ENCODE measurements around the gene LARP6. TPM values are rescaled to one million over a fixed set of nuclear protein-coding genes. Genes with fewer than 3 reads are reported as not detected.
A peak's percentile ranks its signal among the peaks of the same experiment; 100 is the strongest.

Gene LARP6
- total and polyA plus RNA-seq, 2 of the 13 experiments (the other 11 are each of a cell fraction or from before 2014, with no cell fraction given) = 2.9 to 8.2 TPM

DNA sequence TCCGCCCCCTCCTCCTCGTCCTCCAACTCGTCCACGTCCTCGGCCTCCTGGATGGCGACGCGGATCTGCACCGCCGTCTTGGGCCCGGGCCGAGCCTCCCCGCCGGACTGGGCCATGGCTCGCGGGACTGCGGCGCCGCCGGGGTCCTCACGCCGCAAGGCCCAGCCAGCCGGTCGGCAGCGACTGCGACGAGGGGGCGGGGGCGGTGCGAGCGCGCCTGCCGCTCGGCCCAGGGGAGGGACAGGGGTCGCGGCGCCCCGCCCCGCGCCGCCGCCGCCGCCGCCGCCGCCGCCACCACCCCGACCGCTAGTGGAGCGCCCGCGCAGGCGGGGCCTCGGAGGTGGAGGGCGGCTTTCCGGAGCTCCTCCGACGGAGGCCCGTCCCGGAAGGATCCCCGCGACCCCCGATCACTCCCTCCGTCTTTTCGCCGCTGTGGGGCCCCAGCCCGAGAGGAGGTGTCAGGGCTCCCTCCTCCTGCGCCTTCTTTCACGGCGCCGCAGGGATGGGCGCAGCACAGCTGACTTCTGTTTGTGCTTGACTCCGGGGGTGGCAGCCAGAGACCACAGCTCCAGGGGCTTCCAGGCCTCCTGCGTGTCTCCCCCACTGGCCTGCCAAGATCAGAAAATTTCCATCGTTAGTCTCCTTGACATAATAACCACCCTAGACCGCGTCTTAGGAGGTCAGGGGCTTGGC lies at the start of gene LARP6 (continued):
- TF ChIP-seq, protein P1, sequence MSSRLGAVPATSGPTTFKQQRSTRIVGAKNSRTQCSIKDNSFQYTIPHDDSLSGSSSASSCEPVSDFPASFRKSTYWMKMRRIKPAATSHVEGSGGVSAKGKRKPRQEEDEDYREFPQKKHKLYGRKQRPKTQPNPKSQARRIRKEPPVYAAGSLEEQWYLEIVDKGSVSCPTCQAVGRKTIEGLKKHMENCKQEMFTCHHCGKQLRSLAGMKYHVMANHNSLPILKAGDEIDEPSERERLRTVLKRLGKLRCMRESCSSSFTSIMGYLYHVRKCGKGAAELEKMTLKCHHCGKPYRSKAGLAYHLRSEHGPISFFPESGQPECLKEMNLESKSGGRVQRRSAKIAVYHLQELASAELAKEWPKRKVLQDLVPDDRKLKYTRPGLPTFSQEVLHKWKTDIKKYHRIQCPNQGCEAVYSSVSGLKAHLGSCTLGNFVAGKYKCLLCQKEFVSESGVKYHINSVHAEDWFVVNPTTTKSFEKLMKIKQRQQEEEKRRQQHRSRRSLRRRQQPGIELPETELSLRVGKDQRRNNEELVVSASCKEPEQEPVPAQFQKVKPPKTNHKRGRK (CRISPR knock-in tag; IDR thresholded peaks at IDR 0.05) = no peak
- peak; percentile 37; the same call in 1 of the 2 replicates for TF ChIP-seq ZNF776 (CRISPR knock-in tag; IDR thresholded peaks at IDR 0.05)
- TF ChIP-seq ZFY (CRISPR knock-in tag; IDR thresholded peaks at IDR 0.05) = peak; percentile 68
- no peak for TF ChIP-seq ZNF234 (CRISPR knock-in tag; conservative IDR thresholded peaks at IDR 0.05)
- peak; percentile 70 for TF ChIP-seq ZFX (CRISPR knock-in tag; IDR thresholded peaks at IDR 0.05; ENCODE audit: low read depth)
- TF ChIP-seq ZNF709 (CRISPR knock-in tag; IDR thresholded peaks at IDR 0.05) = 0 out of 2 replicates have a peak, but pooled peaks have one; percentile 51
- TF ChIP-seq ZNF816 (CRISPR knock-in tag; IDR thresholded peaks at IDR 0.05; ENCODE audit: borderline replicate concordance) = no peak

DNA sequence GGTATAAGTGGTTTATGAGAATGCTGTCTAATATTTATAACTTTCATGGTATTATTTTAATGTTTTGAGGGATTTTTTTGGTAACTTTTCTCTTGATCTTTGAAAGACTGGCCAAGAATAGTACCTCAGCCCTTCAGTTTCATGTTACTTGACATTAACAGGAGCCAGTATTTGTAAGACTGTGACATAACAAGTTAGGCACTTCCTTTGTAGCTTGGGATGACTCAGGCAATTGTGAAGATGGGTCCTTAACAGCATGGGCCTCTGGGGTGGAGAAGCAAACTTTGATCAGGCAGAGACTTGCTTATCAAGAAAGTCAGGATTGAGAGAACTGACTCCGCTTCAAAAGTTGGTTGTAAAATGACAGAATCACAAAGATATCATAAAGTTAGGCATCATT lies 48.1 kb upstream of the LARP6 start:
- Histone ChIP-seq H3K4me3 (replicated peaks in 1 of 3; ENCODE audit: insufficient read depth in 1 of 3, low read depth in 2 of 3, low read length in 3 of 3) (no peak overlapping the region), H3K9ac (ENCODE audit: insufficient read depth, low read depth, low read length) (no peak overlapping the region), H3K79me2 (ENCODE audit: insufficient read depth, low read length) (no peaks in the 10 kb centered on the region), H3K4me2 (ENCODE audit: low read depth, low read length) (no peak overlapping the region), H3K36me3 (replicated peaks in 1 of 2; ENCODE audit: control insufficient read depth in 1 of 2, insufficient read depth in 2 of 2, low read length in 2 of 2) (no peaks in the 10 kb centered on the region), H3K4me1 (ENCODE audit: insufficient read depth, low read length) (no peaks in the 10 kb centered on the region), H3K27me3 (ENCODE audit: control insufficient read depth in 1 of 2, insufficient read depth in 2 of 2, low read length in 2 of 2) (no peaks in the 10 kb centered on the region; a peak in 1 of 5 replicates), H4K20me1 (ENCODE audit: insufficient read depth, low read length) (no peaks in the 10 kb centered on the region), H3K27ac (ENCODE audit: extremely low read length, insufficient read depth, low read length) (no peak overlapping the region), H2AFZ (ENCODE audit: low read length) (no peak overlapping the region), H3K9me3 (ENCODE audit: low read length) (peaks cover 4% of the 10 kb centered on the region)
- no peak for ATAC-seq
- no TSS peak for BruUV-seq (replicated peaks)
- intact Hi-C loops (cut with micrococcal nuclease; ENCODE audit: unreplicated experiment) = no loop called here
- POLR2A ChIA-PET = no interaction called here
- in situ Hi-C loops (cut with HindIII; ENCODE audit: extremely low pct_ligation_motif_present, low pct_unique_long_range_greater_than_20kb) = no loop called here
- TF ChIP-seq KLF16 (CRISPR knock-in tag; IDR thresholded peaks at IDR 0.05) (no peak), SAP130 (CRISPR knock-in tag; IDR thresholded peaks at IDR 0.05; ENCODE audit: low read depth) (no peak), HNRNPUL1 (IDR thresholded peaks at IDR 0.05; ENCODE audit: low read depth, low read length) (no peak)
- DNase-seq (ENCODE audit: low spot score) = no peak
- FAIRE-seq = no peak
- WGBS (ENCODE audit: low lambda C conversion rate) = 90% methylated on average over 1 of the region's 1 CpG
- CTCF ChIA-PET (ENCODE audit: low intra/inter-chr PET ratio, low total read pairs) = no interaction called here
